ENCODE measurements around the gene GPR146.

DNA sequence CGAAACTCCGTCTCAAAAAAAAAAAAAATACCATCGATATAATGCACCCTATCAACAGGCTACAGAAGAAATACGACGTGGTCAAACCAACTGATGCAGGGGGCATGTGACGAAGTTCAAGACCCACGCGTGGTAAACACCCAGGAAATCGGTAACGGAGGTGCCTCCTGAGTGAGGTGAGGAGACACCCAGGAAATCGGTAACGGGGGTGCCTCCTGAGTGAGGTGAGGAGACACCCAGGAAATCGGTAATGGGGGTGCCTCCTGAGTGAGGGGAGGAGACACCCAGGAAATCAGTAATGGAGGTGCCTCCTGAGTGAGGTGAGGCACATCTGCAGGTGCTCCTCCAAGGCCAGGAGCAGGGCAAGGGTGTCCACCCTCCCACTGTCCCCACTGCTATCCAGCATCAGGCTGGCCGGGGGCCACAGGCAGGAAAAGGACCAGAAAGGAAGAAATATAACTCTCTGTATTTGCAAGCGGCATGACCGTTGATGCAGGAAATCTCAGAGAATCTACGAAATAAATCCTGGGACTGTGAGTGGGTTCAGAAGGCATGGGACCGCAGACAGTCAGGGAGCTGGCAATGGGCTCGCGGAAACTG is 10.7 kb upstream of the GPR146 start:
- TF ChIP-seq, protein P1, sequence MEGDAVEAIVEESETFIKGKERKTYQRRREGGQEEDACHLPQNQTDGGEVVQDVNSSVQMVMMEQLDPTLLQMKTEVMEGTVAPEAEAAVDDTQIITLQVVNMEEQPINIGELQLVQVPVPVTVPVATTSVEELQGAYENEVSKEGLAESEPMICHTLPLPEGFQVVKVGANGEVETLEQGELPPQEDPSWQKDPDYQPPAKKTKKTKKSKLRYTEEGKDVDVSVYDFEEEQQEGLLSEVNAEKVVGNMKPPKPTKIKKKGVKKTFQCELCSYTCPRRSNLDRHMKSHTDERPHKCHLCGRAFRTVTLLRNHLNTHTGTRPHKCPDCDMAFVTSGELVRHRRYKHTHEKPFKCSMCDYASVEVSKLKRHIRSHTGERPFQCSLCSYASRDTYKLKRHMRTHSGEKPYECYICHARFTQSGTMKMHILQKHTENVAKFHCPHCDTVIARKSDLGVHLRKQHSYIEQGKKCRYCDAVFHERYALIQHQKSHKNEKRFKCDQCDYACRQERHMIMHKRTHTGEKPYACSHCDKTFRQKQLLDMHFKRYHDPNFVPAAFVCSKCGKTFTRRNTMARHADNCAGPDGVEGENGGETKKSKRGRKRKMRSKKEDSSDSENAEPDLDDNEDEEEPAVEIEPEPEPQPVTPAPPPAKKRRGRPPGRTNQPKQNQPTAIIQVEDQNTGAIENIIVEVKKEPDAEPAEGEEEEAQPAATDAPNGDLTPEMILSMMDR (IDR thresholded peaks at IDR 0.05) = no peak
- no peak for TF ChIP-seq POLR2A (IDR thresholded peaks at IDR 0.05)

Data from transverse colon (tissue), 3 donors.